Keratinocyte (primary cell): ENCODE data around the gene CDH8.

Experiments used
- CTCF ChIP-seq, 3 experiments: IDR thresholded peaks in 1 of 3; conservative IDR thresholded peaks in 1 of 3; optimal IDR thresholded peaks in 1 of 3; 2 replicates in 2 of 3; 3 replicates in 1 of 3; pipeline versions ENCODE3 to v1.5.1; 2011; ENCODE audit warnings: low read length in 3 of 3, mild to moderate bottlenecking in 3 of 3, moderate library complexity in 2 of 3, control low read depth in 1 of 3, inconsistent platforms in 1 of 3; ENCODE audit not compliant: insufficient read depth in 2 of 3; ENCODE audit errors: extremely low read depth in 1 of 3
- EZH2 ChIP-seq: IDR thresholded peaks from one replicate; pipeline ENCODE4 v1.6.1; 2012; ENCODE audit warnings: inconsistent platforms, mild to moderate bottlenecking, low read length, moderate library complexity

- TF ChIP-seq CTCF (optimal IDR thresholded peaks at IDR 0.05 in 1 of 3, IDR thresholded peaks at IDR 0.05 in 1 of 3, conservative IDR thresholded peaks at IDR 0.05 in 1 of 3; ENCODE audit: extremely low read depth in 1 of 3, insufficient read depth in 2 of 3, low read length in 3 of 3) (no peak), EZH2 (no peak)
Measured at GRCh38 chr16:61644736-61645135, 391.5 kb downstream of the CDH8 start.
